ENCODE measurements around the gene NET1. TPM values are rescaled to one million over a fixed set of nuclear protein-coding genes. Genes with fewer than 3 reads are reported as not detected.
A peak's percentile ranks its signal among the peaks of the same experiment; 100 is the strongest.
"Not testable (repeated sequence)": the region's sequence is repeated elsewhere in the genome, so short reads cannot be mapped to it uniquely, and the experiment has no call there.

The NET1 gene, protein sequence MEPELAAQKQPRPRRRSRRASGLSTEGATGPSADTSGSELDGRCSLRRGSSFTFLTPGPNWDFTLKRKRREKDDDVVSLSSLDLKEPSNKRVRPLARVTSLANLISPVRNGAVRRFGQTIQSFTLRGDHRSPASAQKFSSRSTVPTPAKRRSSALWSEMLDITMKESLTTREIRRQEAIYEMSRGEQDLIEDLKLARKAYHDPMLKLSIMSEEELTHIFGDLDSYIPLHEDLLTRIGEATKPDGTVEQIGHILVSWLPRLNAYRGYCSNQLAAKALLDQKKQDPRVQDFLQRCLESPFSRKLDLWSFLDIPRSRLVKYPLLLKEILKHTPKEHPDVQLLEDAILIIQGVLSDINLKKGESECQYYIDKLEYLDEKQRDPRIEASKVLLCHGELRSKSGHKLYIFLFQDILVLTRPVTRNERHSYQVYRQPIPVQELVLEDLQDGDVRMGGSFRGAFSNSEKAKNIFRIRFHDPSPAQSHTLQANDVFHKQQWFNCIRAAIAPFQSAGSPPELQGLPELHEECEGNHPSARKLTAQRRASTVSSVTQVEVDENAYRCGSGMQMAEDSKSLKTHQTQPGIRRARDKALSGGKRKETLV
- 100 to 1,000 TPM; 112 to 137 (median 130) TPM for polyA plus RNA-seq (ENCODE audit: insufficient read length in 4 of 4)

DNA sequence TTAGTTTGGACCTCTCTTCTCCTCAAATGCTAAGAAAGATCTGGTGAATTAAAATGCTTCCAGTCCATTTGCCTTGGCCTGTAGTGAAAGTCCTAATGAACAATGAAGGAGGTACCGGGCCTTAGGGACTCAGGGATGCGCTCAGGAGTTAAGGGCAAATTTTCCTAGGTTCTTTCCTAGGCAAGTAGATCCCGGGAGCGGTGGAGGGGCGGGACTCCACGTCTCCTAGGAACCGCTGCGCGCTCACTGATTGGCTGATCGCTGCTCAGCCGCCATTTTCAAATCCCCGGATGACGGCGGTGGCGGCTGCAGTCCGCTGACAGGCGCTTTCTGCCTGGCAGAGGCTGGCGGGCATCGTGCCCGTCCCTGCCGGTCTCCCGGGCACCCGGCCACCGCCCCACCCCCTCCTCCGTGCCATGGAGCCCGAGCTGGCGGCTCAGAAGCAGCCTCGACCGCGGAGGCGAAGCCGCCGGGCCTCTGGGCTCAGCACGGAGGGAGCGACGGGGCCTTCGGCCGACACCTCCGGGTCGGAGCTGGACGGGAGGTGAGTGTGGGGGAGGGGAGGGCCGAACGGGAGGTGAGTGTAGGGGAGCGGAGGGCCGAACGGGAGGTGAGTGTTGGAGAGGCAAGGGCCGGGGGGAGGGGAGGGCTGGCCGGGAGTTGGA, at the start of gene NET1:
TSS of gene NET1 (plus strand) at position 281 of the 665 bp plus-strand sequence. CDS start at position 417, 136 bp downstream.
- peak; percentile 70 to 82 (median 78) for DNase-seq (ENCODE audit: low read depth in 4 of 4, low spot score in 2 of 4)

DNA sequence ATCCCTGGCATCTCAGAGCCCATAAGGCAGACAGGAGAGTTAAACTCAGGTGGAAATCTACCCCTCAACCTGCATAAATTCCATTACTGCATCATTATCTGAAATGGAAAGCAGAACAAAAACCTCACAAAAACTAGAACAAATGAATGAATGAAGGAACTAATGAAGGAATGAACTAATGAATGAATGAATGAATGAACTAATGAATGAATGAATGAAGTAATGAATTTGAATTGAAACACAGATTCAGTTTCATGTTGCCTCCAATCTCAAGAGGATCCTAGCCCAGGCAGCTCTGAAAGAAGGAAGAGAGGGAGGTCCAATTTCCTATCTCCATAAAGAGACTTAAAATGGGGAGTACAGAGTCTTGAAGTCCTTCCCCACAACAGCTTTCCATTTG, 49.5 kb upstream of the NET1 start:
- DNase-seq (ENCODE audit: low read depth in 4 of 4, low spot score in 2 of 4) = no peak

DNA sequence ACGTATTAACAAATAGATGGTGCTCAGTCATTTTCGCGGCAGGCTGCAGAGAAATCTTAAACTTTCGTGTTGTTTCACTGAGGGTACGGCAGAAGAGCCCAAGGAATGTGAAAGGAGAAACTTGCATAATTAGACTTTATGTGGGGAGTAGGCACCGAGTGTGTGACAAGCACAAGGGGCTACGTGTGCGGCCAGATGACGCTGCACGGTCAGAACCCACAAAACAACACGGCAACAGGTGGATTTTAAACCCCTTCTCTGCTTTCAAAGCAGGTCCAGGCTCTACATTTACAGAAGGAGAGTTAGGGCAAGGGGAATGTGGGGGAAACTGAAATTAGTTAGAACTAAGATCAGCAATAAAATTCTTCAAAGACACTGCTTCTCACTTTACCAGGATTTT, 48.0 kb upstream of the NET1 start:
- no peak for DNase-seq (ENCODE audit: low read depth in 4 of 4, low spot score in 2 of 4)

DNA sequence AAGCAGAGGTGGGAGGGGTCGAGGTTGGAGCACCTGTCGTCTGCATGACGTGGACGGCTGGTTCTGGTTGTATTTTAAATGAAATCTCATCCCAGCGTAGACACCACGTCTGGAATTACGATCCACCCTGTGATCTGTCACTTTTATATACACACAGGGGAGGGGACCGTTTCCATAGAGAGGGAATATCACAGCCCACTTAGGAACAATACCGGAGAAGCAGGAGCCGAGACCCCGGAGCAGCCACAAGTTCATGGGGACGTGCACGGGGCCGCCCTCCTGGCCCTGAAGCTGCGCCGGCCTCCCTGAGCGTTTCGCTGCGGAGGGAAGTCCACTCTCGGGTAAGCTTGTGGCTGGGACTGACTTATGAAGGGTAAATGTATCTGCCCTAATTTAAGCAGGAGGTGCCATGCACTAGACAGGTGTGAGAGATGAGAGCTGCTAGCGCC, 47.4 kb upstream of the NET1 start, which contains the start of gene UCN3:
TSS of gene UCN3 (plus strand) at position 77 of the 449 bp plus-strand sequence. CDS start 8,755 bp downstream, outside the sequence.
- DNase-seq (ENCODE audit: low read depth in 4 of 4, low spot score in 2 of 4) = no peak

DNA sequence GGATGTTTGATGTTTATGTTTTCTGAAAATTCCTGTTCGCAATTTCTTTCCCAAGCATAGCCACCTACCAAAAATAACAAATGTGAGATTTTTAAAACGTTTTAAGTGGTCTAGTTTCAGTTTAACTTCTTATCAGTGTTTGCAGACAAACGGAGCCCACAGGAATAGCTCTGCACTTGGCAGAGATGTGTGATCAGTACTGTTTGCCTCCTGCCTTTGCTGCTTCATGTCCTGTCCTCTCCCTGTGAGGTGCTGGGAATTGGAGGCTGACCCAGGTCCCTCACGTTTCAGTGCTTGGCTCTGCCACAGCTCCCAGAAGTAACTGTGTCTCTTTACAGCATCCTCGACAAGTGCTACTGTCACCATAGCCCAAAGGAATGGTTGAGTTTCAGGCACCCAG, 46.4 kb upstream of the NET1 start:
- no peak for DNase-seq (ENCODE audit: low read depth in 4 of 4, low spot score in 2 of 4)

DNA sequence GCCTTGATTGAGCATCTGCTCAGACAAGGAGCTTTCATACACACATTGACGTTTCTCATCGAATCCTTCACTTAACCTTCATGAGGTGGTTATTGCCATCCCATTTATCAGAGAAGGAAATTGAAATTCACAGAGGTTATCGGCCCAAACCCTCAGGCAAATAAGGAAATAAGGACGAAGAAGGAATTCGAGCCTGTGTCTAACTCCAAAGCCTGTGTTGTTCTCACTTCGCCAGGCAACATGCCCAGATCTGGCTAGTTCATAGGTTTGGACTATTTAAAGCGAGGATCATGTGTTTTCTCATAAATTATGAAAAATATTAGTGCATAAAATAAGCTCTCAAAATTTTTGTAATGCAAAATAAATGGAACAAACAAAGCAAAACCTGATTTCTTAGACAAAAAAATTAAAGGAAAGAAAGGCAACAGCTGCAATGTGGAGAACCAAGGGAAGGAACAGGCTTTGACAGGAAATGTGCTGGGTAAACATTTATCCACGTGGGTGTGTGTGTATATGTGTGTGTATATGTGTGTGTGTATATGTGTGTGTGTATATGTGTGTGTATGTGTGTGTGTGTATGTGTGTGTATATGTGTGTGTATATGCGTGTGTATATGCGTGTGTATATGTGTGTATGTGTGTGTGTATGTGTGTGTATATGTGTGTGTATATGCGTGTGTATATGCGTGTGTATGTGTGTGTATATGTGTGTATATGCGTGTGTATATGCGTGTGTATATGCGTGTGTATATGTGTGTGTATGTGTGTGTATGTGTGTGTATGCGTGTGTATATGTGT, 42.8 kb upstream of the NET1 start:
- DNase-seq (ENCODE audit: low read depth in 4 of 4, low spot score in 2 of 4) = no peak

DNA sequence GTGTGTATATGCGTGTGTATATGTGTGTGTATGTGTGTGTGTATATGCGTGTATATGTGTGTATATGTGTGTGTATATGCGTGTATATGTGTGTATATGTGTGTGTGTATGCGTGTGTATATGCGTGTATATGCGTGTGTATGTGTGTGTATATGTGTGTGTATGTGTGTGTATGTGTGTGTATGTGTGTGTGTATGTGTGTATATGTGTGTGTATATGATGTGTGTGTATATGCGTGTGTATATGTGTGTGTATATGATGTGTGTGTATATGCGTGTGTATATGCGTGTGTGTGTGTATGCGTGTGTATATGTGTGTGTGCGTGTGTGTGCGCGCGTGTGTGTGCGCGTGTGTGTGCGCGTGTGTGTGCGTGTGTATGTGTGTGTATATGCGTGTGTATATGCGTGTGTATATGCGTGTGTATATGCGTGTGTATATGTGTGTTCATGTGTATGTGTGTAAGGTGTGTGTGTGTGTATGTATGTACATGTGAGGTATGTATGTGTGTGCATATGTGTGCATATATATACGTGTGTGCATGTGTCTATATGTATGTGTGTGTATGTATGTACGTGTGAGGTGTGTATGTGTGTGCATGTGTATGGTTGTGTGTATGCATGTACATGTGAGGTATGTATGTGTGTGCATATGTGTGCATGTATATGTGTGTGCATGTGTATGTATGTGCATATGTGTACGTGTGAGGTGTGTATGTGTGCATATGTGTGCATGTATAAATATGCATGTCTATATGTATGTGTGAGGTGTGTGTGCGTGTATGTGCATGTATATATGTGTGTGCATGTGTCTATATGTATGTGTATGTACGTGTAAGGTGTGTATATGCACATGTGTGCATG, 41.6 kb upstream of the NET1 start:
- no peak for DNase-seq (ENCODE audit: low read depth in 4 of 4, low spot score in 2 of 4)

DNA sequence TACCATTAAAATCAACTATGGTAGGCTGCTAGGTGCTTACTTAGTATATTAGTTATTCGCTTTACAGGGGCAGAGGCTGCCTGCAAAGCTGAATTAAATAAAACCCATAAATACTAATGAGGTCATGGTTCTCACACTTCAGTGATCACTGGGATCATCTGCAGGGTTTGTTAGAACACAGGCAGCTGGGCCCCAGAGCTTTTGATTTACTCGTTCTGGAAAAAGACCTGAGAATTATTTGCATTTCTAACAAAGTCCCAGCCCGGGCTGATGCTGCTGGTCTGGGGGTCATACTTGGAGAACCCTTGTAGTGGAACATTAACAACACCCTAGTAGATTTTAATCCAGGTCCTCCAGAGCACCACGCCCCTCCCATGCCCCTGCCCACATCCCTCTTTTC, 39.0 kb upstream of the NET1 start:
- no peak for DNase-seq (ENCODE audit: low read depth in 4 of 4, low spot score in 2 of 4)

DNA sequence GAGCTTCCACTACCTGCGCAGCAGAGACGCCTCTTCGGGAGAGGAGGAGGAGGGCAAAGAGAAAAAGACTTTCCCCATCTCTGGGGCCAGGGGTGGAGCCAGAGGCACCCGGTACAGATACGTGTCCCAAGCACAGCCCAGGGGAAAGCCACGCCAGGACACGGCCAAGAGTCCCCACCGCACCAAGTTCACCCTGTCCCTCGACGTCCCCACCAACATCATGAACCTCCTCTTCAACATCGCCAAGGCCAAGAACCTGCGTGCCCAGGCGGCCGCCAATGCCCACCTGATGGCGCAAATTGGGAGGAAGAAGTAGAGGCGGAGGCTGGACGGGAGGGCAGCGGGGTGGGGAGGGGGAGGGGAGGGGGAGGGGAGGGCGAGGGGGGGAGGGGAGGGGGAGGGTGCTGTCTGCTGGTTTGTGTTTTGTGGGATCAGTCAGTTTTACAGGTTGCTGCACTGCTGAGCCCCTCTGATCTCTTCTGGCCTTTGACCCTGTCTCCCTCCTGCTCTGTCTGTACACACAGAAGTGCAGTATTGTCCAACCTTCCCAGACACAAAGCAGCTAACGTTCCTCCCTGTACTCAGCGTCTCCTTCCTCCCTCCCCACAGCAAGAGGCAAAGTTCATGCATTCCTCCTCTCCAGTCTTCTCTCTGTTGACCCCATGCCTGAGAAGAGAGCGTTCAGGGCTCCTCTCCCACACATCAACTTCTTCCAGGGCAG, 38.3 kb upstream of the NET1 start:
- DNase-seq (ENCODE audit: low read depth in 4 of 4, low spot score in 2 of 4) = no peak

DNA sequence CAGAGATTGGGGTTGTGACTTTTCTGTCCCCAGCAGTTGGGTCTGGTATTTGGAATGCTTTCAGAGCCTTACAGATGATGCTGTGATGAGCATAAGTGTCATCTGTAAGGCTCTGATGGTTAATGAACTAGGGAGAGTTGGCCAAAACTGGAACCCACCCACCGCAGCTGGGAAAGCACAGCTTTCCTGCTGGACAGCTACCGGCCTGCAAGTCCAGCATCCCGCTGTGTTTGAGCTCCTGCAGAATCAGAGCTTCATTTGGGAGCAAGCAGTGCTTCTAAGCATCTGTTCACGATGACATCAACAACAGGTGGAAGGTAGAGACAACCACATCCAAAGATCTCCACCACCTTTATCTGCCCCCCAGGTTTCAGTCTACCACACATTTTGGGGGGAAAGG, 35.9 kb upstream of the NET1 start:
- no peak for DNase-seq (ENCODE audit: low read depth in 4 of 4, low spot score in 2 of 4)

DNA sequence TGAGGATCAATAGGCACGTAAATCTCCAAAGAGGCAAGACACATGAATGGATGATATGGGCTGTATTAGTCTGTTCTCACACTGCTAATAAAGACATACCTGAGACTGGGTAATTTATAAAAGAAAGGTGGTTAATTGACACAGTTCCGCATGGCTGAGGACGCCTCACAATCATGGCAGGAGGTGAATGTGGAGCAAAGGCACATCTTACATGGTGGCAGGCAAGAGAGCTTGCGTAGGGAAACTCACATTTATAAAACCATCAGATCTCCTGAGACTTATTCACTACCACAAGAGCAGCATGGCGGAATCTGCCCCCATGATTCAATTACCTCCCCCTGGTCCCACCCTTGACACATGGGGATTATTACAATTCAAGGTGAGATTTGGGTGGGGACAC, 33.2 kb upstream of the NET1 start:
- not testable (repeated sequence) for DNase-seq (ENCODE audit: low read depth in 4 of 4, low spot score in 2 of 4)

DNA sequence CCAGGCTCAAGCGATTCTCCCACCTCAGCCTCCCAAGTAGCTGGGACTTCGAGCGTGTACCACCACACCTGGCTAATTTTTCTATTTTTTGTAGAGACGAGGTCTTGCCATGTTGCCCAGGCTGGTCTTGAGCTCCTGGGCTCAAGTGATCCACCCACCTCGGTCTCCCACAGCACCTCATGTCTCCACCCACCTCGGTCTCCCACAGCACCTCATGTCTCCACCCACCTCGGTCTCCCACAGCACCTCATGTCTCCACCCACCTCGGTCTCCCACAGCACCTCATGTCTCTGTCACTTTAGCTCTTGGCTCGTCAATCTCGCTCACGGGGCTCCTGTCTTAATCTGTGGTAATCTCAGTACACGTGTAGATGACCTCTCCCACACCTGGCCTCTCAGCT, 32.0 kb upstream of the NET1 start:
- DNase-seq (ENCODE audit: low read depth in 4 of 4, low spot score in 2 of 4) = not testable (repeated sequence)

DNA sequence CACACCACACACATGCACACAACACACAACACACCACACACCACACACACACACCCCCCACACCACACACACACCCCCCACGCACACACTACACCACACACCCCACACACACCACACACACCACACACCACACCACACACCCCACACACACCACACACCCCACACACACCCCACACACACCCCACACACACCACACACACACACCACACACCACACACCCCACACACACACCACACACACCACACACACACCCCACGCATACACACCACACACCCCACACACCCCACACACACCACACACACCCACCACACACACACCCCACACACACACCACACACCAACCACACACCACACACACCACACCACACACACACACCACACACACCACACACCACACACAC, 31.2 kb upstream of the NET1 start:
- no peak for DNase-seq (ENCODE audit: low read depth in 4 of 4, low spot score in 2 of 4)

DNA sequence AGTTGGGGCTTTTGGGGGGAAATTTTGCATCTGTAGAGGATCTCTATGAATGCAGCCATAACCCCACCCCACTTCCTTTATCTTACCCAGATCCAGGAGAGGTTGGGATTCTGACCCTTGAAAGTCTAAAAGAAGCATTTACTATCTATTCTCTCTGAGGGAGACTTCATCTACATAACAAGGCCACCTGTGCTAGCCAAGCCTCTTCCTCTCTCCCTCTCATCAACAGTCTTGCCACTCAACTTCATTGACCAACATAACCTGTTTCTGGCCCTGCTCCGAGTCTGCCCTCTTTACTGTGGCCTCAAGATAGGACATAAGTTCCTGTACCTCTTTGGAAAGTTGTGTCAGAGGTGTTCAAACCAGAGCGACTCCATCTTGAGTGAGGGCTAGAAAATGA, 27.1 kb upstream of the NET1 start:
- no peak for DNase-seq (ENCODE audit: low read depth in 4 of 4, low spot score in 2 of 4)

DNA sequence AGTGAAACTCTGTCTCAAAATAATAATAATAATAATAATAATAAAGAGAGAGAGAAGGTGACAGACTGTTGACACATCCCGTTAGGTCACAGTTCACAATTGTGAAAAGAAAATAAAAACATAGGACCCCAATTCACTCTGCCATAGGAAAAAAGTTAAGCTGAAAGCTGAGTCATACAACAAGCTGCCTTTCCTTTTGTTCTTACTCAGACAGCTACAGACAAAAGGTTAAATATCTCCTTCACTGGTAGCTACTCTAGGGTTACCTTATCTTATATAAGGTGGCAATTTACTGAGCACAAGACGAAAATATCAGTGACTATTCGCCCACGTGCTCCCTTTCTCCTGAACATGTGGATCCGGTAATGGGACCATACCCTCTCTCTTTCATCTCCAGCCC, 25.2 kb upstream of the NET1 start:
- no peak for DNase-seq (ENCODE audit: low read depth in 4 of 4, low spot score in 2 of 4)

DNA sequence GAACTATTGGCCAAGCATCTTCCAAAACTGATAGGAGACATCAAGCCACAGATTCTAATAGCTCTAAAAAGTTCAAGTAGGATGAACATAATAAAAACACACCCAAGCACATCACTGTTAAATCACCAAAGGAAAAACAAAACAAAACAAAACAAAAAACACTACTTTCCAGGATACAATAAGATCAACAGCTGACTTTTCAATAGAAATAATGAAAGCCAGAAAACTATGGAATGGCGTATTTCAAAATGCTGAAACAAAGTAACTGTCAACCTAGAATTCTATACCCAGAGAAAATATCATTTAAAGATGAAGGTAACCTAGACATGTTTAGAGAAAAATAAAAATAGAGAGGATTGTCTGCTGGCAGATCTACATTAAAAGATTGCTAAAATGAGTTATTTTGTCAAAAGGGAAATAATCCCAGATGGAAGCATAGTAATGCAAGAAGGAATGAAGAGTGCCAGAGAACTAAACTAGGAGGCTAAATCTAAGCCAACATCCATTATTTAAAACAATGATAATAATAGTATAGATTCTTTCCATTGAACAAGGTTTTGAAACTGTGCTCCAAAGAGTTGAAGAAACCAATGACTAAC, 21.7 kb upstream of the NET1 start:
- DNase-seq (ENCODE audit: low read depth in 4 of 4, low spot score in 2 of 4) = no peak

DNA sequence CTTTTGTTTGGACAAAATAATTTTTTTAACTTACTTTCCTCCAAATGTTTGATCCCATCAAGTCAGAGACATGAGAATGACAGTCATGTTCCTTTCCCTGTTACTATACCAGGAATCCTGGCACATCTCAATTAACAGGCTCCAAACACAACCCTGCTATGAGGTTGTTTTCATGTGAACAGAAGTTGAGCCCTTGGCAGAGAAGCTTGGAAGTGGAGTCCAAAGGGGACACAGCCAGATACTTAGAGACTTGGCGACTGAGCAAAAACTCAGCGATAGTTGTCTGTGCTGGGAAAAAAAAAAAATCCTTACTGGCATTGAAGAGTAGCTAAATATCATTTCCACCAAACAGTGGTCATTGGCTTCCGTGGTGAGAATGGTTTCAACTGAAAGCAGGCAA, 20.6 kb upstream of the NET1 start:
- DNase-seq (ENCODE audit: low read depth in 4 of 4, low spot score in 2 of 4) = no peak

DNA sequence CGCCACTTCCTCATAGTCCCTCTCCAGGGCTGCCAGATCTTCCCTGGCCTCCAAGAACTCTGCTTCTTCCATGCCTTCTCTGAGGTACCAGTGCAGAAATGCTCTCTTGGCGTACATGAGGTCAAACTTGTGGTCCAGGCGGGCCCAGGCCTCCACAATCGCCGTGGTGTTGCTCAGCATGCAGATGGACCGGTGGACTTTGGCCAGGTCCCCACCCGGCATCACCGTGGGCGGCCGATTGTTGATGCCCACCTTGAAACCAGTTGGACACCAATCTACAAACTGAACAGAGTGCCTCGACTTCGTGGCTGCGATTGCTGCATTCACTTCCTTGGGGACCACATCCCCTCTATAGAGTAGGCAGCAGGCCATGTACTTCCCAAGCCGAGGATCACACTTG, 18.8 kb upstream of the NET1 start:
- DNase-seq (ENCODE audit: low read depth in 4 of 4, low spot score in 2 of 4) = no peak

DNA sequence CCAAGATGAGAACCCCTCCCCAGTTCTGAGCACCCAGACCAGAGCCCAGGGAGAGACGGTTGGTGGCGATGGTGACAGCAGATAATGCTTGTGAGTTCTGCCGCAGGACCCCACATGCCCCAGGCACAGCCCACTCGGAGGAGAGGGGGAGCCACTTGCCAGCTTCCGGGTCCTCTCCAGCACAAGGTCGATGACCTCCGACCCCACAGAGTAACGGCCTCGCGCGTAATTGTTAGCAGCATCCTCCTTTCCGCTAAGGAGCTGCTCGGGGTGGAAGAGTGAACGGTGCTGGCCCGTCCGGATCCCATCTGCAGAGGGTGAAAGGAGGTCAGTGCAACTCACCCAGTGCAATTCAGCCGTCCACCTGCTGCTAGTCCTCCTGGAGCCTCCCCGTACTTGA, 17.2 kb upstream of the NET1 start:
- no peak for DNase-seq (ENCODE audit: low read depth in 4 of 4, low spot score in 2 of 4)

Measured in left renal cortex interstitium (tissue), 4 donors.